T1000 (cell line): ENCODE results near the gene TUBB3.
"Not testable (repeated sequence)": the region's sequence is repeated elsewhere in the genome, so short reads cannot be mapped to it uniquely, and the experiment has no call there.

Experiments
- DNase-seq: peaks from one replicate; lab custom pipeline; 2025; ENCODE audit warnings: mixed read lengths; lab: John Stamatoyannopoulos, UW

TUBB3 gene

DNA sequence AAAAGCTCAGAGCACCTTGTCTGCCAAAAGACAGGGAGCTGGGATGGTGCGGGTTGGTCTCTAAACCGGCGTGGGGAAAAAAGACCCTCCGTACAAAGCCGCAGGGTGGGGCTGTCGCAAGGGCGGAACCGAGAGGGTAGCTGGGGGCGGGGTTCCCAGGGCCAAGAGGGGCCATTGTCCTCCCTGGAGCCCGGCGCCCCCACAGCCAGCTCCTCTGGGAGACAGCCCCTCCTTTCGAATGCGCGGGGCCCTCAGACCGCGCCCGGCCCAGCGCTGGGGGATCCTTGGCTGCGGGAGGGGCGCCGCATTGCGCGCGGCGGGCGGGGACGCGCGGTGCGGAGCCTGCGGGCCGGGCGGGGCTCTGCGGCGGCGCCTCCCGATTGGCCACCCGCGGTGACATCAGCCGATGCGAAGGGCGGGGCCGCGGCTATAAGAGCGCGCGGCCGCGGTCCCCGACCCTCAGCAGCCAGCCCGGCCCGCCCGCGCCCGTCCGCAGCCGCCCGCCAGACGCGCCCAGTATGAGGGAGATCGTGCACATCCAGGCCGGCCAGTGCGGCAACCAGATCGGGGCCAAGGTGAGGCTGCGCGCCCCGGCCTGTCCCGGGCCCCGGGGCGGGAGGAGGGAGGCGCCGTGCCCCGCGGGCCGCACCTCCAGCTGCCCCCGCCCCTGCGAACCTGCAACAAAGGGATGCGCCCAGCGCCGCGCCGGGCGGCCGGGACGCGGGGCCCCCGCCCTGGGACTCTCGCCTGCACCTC is at the start of gene TUBB3:
TUBB3 (plus strand) TSS at position 459 of the 756 bp plus-strand sequence; CDS start at position 519, 60 bp downstream.
- peak; percentile 76 for DNase-seq

DNA sequence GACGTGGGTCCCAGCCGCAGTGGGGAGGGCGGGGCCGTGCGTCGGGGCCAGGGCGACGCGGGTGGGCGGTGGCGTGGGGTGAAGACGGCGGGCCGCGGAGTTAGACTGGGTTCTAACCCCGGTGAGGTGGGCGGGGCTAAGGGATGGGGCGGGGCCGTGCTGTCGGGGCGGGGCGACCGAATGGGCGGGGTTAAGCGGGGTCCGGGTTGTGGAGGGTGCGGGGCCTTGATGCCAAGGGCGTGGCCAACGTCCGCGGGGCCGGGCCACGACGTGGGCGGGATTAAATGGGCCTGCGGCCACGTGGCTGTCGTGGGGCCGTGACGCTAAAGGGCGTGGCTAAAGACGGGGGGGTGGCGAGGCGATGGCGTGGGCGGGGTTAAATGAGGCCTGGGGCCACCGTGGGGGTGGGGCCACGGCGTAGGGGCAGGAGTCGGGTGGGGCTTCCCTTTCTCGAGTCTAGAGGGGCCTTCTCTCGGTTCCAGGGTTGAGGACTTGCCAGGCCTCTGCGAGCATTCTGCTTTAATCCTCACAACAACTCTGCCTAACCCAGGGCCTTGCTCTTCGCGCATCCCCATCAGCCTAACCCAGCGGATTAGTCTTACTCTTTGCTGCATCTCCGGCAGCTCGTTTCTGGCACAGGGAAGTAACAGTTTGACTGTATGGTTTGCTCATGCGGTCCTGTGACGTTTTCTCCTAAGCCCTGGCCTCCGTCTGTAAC is 49.0 kb upstream of the TUBB3 start:
- DNase-seq, result peak; percentile 95

DNA sequence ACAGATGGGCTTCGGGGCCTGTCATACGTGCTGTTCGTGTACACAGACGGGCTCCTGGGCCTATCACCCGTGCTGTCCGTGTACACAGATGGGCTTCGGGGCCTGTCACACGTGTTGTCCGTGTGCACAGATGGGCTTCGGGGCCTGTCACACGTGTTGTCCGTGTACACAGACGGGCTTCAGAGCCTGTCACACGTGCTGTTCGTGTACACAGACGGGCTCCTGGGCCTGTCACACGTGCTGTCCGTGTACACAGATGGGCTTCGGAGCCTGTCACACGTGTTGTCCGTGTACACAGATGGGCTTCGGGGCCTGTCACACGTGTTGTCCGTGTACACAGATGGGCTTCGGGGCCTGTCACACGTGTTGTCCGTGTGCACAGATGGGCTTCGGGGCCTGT is 44.0 kb upstream of the TUBB3 start:
- not testable (repeated sequence) for DNase-seq

DNA sequence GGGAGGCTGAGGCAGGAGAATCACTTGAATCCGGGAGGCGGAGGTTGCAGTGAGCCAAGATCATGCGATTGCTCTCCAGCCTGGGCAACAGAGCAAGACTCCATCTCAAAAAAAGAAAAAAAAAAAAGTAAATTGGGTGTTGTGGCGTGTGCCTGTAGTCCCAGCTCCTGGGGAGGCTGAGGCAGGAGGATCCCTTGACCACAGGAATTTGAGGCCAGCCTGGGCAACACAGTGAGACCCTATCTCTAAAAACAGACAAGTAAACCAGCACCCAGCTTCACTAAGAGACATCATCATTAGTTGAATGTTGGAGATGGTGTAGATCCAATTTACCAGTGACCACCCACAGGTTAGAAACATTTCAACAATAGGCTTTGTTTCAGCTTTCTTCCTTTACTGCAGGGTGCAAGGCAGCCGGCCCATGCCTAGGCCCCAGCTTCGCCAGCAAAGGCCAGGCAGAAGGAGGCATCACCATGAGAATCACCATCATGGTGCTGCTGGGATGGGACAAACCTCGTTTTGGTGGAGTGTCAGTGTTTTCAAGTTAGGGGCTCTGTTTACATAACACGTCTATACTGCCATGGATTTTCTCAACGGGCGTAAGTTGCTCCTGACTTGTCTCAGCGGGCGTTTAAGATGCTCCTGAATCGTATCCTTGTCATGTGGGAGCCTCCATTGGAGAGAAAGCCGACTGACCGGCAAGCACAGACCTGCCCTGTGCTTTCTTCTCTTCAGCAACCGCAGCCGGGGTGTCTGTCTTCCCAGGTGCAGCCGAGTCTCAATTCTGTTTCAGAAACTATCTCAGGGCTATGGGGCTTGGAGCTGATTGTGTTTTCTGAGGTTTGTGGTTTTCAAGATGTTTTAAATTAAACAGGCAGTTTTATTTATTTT is 42.4 kb upstream of the TUBB3 start:
- DNase-seq, result no peak

DNA sequence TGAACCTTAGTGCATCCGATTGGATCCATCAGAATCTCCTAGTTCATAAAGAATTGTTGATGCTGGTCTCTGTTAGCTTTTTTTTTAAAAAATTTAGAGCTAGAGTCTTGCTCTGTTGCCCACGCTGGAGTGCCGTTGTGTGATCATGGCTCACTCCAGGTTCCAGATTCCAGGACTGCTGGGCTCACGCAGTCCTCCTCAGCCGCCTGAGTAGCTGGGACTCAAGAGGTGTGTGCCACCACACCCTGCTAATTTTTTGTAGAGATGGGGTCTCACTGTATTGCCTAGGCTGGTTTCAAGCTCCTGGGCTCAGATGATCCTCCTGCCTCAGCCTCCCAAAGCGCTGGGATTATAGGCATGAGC is 41.8 kb upstream of the TUBB3 start:
- DNase-seq, result no peak

DNA sequence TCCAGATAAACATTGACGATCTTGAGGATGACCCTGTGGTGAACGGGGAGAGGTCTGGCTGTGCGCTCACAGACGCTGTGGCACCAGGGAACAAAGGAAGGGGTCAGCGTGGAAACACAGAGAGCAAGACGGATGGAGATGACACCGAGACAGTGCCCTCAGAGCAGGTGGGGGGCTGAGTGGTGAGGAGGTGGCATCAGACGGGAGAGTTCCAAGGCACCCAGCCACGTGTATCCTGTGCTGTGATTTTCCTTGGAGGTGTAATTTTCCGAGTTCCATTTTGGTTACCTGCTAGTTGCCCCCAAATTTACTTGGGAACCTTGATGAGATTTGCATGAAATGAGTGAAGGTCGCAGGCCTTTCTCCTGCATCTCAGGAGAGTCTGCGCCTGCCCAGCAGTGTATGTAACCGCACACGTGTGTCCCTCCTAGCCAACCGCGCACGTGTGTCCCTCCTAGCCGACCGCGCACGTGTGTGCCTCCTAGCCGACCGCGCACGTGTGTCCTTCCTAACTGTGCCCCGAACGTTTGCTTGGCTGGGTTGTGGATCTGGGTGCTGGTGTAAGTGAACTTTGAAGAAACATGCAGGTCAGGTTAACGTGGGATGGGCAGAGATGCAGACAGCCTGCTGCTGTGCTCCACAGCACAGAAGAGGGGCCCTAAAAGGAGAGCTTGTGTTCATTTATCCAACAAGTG is 39.6 kb upstream of the TUBB3 start:
- DNase-seq, result no peak

DNA sequence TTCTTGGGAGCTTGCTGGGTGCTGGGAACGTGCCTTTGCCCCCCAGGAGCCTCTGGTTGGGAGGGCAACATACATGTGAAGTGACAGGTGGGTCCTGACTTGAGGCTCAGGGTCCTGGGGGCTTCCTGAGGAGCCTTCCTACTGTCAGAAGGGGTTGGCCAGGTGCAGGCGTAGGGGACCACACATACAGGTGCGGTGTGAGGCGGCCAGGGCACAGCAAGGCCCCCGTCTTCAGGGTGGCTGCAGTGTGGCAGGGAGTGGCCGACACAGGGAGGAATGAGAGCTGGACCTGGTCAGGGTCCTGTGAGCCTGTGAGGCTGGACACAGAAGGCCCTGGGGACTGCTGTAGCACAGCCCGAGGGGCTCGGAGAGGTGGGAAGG is 39.1 kb upstream of the TUBB3 start:
- no peak for DNase-seq

DNA sequence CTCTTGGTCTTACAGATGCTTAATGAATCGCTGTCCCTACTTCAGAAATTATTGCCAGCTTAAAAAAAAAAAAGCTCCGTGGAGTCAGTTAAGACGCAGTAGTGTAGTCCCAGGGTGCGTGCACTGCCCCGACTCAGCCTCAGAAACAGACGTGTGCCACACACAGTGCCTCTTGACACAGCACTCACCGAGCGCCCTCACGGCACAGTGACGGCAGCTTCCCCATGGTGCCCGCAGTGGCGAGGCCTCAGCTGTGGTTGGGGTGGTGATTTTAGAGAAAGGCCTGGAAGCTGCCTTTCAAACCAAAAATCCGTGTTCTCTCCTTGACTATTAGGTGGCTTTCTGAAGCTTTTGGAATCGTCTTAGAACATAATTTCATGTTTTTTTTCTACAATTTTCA is 35.9 kb upstream of the TUBB3 start:
- no peak for DNase-seq

DNA sequence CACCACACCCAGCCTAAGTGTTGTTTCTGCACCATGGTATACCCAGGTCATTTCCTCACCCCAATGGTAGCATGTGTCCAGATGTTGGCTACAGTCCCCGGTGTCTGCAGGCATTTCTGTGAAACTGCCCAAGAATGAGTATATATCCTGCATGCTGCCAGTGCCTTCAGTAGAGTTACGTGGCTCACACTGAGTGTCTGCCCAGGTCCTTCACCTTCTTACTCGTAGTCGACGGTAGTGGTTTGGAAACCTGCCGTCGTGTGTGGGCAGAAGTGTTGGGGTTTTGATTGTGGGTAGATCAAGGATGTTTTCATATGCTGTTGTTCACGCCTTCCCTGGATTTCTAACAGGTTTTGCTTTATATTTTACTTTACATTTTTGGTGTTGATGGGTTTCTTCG is 32.9 kb upstream of the TUBB3 start:
- DNase-seq, result no peak

DNA sequence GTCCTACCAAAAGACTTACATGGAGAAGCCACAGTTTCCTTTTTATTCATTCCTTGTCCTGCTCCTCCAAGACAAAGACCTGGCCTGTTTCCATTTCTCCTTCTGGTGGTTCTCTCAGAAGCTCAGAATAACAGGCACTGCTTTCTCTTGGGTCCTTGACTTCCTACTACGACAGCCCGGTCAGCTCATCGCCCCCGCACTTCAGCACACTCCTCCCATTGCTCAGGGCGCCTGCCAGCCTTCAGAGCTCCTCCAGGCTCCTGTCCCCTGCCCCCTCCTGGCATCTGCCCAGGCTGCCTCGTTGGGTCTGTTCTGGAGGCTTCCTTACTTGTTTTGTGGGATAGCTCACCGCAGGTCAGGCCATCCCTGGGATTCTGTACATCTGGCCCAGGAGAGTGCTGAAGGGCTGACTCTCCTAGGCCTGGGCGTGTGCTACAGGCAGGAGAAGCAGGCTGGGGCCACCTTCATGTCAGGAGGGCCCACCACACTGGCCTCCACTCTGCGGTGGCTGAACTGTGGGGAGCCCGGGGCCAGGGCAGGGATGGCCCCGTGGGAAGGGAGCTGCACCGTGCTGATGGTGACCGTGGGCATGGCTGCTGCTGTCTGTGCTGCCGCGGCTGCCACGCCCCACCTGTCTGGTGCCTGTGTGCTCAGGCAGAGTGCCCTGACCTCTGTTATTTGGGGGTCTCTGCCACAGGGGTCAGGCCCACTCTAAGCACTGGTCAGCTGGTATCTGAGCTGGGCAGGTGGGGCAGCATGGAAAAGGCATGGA is 32.1 kb upstream of the TUBB3 start:
- DNase-seq, result no peak

DNA sequence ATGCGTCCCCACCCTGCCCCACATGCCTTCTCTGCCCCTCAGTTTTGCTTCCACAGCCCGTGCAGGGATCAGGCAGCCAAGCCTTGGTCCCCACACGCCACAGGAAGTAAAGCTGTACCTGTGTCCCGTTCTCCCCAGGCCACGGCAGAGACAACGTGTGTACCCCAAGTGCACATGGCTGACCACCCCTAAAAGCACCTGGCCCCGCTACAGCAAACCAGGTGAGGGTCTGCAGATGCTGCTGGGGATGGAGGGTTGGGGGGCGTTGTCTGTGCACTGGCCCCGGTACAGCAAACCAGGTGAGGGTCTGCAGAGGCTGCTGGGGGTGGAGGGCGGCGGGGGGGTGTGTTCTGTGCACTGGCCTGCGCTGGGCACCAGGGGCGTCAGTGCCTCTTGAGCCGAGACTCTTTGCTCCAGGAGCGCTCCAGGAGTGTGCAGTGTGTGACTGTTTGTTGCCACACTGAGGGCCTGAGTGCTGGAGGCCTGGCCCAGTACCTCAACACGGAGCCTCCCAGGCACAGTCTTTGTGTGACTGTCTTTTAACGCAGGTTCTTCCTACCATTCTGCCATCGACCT is 31.0 kb upstream of the TUBB3 start:
- no peak for DNase-seq

DNA sequence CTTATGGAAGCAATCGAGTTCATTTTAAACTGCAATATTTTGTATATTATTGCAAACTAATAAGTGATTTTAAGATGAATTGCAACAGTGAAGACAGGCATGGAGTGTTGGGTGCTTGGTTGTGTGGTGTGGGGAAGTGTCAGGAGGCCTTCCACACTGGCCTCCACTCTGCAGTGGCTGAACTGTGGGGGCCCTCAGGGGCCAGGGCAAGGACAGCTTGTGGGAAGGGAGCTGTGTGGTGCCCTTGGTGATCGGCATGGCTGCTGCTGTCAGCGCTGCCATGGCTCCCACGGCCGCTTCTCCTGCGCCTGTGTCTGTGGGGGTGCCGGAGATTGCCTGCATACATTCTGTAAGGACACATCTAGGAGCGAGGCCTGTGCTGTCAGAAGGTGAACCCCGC is 30.5 kb upstream of the TUBB3 start:
- no peak for DNase-seq

DNA sequence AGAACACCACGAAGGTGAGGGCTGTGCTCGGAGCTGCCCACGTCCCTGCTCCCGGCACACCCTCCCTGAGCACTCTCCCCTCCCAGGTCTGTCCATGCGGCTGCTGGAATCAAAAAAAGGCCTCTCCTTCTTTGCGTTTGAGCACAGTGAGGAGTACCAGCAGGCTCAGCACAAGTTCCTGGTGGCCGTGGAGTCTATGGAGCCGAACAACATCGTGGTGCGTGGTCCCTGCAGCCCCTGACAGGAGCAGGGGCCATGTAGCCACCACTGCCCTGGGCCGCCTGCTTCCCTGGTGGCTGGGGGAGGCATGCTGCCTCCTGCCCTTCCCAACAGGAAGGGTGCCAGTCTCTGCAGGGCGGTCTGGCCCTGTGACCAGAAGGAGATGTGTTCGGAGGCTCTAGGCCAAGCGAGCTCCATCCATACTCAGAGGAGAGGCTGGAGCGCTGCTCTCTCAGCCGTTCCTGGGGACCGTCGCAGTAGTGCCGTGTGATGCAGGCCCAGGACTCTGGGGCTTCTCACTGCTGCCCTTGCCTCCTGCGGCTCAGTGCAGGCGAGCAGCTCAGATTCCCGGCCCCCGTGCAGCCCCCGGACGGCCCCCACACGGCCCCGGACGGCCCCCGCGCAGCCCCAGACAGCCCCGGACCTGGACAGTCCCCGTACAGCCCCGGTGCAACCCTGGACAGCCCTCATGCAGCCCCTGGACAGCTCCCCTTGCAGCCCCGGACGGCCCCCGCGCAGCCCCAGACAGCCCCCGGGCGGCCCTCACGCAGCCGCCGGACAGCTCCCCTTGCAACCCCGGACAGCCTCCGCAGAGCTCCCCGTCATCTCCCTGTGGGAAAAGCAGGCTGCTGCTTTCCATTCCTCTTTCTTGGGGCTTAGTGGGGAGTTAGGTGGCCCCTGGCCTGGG is 29.2 kb upstream of the TUBB3 start:
- no peak for DNase-seq

DNA sequence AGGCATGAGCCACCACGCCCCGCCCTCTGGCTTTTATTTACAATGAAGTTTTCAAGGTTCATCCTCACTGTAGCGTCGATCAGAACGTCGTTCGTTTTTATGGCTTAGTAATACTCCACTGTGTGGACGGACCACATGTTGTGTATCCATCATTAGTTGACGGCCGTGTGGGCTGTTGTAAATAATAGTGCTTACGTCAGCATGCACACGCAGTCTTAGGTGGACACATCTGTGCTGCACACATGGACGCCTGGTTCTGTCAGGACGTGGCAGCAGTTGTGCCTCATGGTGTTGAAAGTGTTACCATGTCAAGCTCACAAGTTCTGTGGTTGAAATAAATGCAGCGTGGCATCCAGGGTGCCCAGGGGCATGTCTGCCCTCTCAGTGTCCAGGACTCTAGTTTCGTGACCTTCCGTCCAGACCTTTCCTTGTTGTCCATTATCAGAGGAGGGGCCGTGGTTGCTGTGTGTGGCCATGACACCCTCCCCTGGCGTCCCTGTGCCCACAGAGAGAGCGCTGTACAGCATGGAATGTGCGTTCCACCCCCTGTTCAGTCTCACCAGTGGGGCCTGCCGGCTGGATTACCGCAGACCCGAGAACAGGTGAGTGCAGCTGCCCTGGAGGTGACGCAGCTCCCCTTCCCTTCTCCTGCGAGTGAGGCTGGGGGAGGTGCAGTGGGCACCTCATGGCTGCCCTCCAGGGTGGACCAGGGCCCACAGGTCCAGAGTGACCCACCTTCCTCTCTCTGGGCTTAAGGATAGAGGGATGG is 27.5 kb upstream of the TUBB3 start:
- DNase-seq, result no peak

DNA sequence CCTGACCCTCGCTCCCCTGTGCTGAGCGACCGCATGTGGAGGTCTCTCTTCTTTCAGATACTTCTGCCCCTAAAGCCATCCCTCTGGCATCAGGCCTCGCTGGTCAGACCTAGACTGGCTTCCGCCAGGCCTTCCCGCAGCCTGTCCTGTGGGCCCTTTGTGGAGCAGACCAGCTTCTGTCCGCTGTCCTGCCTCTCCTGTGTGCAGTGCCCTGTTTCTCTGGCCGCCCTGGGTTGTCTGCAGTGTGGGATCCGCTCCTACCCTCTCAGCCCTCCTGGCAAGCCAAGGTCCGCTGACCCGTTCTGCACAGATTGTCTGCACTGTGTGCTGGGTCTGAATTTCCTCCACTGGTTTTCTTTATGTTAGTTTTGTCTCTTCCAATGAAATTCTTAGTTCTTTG is 25.9 kb upstream of the TUBB3 start:
- DNase-seq, result no peak

DNA sequence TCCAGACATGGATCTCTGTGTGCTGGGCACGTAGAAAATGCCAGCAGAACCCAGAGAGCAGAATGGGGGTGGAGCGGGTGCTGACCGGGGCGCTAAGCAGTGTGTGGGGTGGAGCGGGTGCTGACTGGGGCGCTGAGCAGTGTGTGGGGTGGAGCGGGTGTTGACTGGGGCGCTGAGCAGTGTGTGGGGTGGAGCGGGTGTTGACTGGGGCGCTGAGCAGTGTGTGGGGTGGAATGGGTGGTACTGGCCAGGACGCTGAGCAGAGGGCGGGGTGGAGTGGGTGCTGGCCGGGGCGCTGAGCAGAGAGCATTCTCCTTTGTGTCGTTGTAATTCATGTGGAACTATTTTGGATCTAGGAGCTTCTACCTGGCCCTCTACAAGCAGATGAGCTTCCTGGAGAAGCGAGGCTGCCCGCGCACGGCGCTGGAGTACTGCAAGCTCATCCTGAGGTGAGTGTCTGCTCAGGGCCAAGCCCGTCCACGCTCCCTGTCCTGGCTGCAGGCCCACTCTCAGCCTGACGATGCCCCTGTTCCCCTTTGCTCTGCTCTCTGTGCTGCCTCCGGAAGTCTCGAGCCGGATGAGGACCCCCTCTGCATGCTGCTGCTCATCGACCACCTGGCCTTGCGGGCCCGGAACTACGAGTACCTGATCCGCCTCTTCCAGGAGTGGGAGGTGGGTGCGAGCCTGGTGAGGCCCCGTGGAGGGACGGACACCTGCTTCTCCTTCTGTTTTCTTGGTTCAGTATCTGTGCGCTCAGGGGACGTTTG is 24.8 kb upstream of the TUBB3 start:
- no peak for DNase-seq

DNA sequence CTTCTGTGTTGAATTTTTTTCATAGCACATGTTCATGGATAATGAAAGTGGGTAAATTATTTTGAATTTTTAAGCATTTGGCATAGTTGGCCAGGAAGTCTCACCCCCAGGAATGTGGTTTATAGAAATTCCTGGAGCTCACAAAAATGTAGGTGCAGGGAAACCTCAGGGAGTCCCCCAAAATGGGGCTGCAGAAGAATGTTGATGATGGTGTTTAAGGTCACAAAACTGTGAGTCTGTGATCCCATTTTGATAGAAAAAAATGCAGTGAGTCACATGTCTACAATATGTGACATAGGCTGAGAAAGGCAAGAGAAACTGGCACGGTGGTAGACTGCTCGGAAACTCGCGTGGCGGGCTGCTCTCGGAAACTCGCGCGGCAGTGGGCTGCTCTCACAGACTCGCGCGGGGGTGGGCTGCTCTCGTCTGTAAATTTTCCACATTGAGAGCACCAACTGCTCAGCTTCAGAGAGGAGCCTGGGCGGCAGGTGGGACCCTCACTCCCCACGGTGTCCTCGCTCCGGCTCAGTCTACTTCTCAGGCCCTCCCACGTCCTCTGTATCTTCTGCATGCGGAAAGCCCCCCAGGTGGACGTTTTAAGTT is 23.2 kb upstream of the TUBB3 start:
- no peak for DNase-seq

DNA sequence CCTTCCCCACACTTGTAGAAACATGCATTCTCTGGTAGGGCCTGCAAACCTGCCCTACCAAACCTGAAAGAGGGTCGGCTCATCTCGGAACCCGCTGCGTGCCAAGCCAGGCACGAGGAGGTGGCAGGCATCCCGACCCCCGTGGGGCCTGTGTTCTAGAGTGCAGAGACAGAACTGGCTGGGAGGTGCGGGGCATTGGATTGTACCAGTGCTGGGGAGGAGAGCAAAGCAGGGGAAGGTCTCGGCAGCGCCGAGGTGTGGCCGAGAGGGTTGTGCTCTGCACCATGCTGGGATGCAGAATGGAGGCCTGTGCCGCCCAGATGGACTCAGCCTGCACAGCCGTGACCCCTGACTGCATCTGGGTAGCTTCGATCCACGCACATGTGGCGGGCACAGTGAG is 22.3 kb upstream of the TUBB3 start:
- DNase-seq, result no peak
